Uterus (tissue), 2 donors: ENCODE results near the gene ELMO1.

Experiments used
- CTCF ChIP-seq, 4 experiments: fragments of 200-600 bp in 2 of 4; fragments of 450-650 bp in 2 of 4; sonication (generic) in 2 of 4; IDR thresholded peaks; one replicate each; pipeline ENCODE4 v1.5.1; 2016 to 2019; ENCODE audit warnings: antibody characterized with exemption in 4 of 4, mild to moderate bottlenecking in 2 of 4, moderate library complexity in 1 of 4
- POLR2A ChIP-seq, 2 donors: fragments of 450-650 bp; IDR thresholded peaks; one replicate each; pipeline ENCODE4 v1.6.1; 2016; ENCODE audit warnings: antibody characterized with exemption in 2 of 2, mild to moderate bottlenecking in 1 of 2, moderate library complexity in 1 of 2

DNA sequence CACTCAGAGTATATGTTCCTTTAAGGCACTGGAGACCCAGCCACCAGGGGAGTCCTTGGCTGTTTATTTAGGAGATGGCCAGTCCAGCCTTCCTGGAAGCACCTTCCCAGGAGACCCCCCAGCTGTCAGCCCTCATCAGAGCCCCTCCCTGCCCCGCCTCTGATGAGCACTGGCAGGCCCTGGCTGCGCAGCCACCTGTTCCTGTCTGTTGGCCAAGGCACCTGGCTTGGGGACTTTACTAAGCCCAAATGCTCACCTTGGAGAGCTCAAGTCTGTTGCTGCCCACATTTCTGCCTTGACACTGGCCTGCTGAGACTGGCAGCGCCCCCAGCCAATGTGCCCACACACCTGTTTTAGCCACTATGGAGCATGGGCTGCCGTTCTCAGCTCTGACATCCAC is 124.7 kb downstream of the ELMO1 start:
- no peak for TF ChIP-seq POLR2A (IDR thresholded peaks at IDR 0.05)
- TF ChIP-seq CTCF (IDR thresholded peaks at IDR 0.05): no peak
